OCI-LY3 (cell line): ENCODE data around the gene RPS18.

Experiments used
- CTCF ChIP-seq: fragments of 200-600, 300-600 bp; sonication (generic); IDR thresholded peaks from 2 replicates; pipeline ENCODE4 v1.5.1; 2014; ENCODE audit warnings: antibody characterized with exemption, low read length, low read depth
- EZH2phosphoT487 ChIP-seq: fragments of 200-600 bp; shearing (Covaris generic); IDR thresholded peaks from 2 replicates; pipeline ENCODE4 v1.6.1; 2018; ENCODE audit warnings: antibody characterized with exemption, mixed run types, low read depth

- TF ChIP-seq CTCF (no peak), EZH2phosphoT487 (no peak)
Observed at GRCh38 chr6:33280539-33280938, 8.7 kb downstream of the RPS18 start.
